Smooth muscle cell (in vitro differentiated cells): Measurements from ENCODE around the gene MRPS15. TPM values are rescaled to one million over a fixed set of nuclear protein-coding genes. Genes with fewer than 3 reads are reported as not detected.

Experiments
- DNase-seq: peaks from one replicate; lab custom pipeline; 2025; ENCODE audit not compliant: unreplicated experiment; lab: John Stamatoyannopoulos, UW
- H2AFZ ChIP-seq: fragments of 200-600 bp; sonication (generic); 2 replicates; pipeline ENCODE4 v1.6.0; 2016; ENCODE audit warnings: antibody characterized with exemption, low read depth, mild to moderate bottlenecking
- H3F3A ChIP-seq: fragments of 200-600 bp; sonication (generic); 2 replicates; pipeline ENCODE4 v1.6.0; 2017; ENCODE audit warnings: antibody characterized with exemption, low read depth
- H3K27ac ChIP-seq: fragments of 200-600 bp; sonication (generic); 2 replicates; pipeline ENCODE4 v1.5.1; 2016; ENCODE audit warnings: low read depth, mild to moderate bottlenecking
- H3K27me3 ChIP-seq: fragments of 200-600 bp; sonication (generic); 2 replicates; pipeline ENCODE4 v1.6.1; 2016; ENCODE audit warnings: low read depth, mild to moderate bottlenecking
- H3K36me3 ChIP-seq: fragments of 200-600 bp; sonication (generic); 2 replicates; pipeline ENCODE4 v1.5.1; 2016; ENCODE audit warnings: low read depth
- H3K4me1 ChIP-seq: fragments of 200-600 bp; sonication (generic); 2 replicates; pipeline ENCODE4 v1.5.1; 2016; ENCODE audit warnings: low read depth
- H3K4me2 ChIP-seq: fragments of 200-600 bp; sonication (generic); 2 replicates; pipeline ENCODE4 v1.6.0; 2016; ENCODE audit warnings: mild to moderate bottlenecking
- H3K4me3 ChIP-seq: fragments of 200-600 bp; sonication (generic); 2 replicates; pipeline ENCODE4 v1.5.1; 2016; ENCODE audit warnings: mild to moderate bottlenecking
- H3K79me2 ChIP-seq: fragments of 200-600 bp; sonication (generic); 2 replicates; pipeline ENCODE4 v1.6.0; 2016; ENCODE audit warnings: low read depth, mild to moderate bottlenecking
- H3K9ac ChIP-seq: fragments of 200-600 bp; sonication (generic); 2 replicates; pipeline ENCODE4 v1.6.0; 2016; ENCODE audit warnings: low read depth
- H3K9me3 ChIP-seq: fragments of 200-600 bp; sonication (generic); replicated peaks from 2 replicates; pipeline ENCODE4 v1.5.1; 2016; ENCODE audit warnings: low read depth
- H4K20me1 ChIP-seq: fragments of 200-600 bp; sonication (generic); 2 replicates; pipeline ENCODE4 v1.6.0; 2016; ENCODE audit warnings: low read depth
- WGBS: methylation state at CpG from one replicate; pipeline ENCODE4 v1.1.7; 2016; ENCODE audit warnings: low lambda C conversion rate; 5-methylcytosine and 5-hydroxymethylcytosine counted together
- polyA plus RNA-seq: library from polyadenylated mRNA; unstranded; fragments of >200 nt; fragmentation: Nextera tagmentation; extraction: Ambion mirVana; gene quantifications from 2 replicates; pipeline ENCODE4 v1.2.1, GENCODE V29; 2016
- total RNA-seq: library from RNA; depleted of rRNA; stranded (reverse); fragments of >200 nt; gene quantifications from 2 replicates; pipeline ENCODE4 v1.2.3, GENCODE V29; 2014
- TF ChIP-seq, protein P1 (sequence below): fragments of 200-600 bp; sonication (generic); IDR thresholded peaks from 2 replicates; pipeline ENCODE4 v1.5.1; 2017; ENCODE audit warnings: borderline replicate concordance, mild to moderate bottlenecking, antibody characterized with exemption; ENCODE audit not compliant: insufficient read depth, poor library complexity, severe bottlenecking

MRPS15 gene
- total and polyA plus RNA-seq, 2 experiments from 2014 or later: 78.3 to 141 TPM

DNA sequence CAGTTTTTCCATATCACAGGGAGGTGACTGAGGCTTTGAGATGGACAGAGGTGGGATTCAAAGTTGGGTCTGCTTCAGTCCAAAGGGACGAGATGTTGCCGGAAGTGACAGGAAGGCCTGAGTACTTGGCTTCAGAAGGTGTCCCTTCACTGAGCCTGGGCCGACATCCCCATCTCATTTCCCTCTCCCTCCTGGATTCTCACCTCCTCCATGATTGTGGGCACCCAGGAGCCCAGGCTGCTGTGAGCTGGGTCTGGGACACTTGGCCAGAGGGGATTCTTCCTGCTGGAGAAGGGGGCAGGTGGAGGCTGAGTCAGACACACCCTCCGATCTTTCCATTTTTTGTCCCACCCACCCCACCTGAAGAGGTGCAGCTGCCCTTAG, 2.8 kb upstream of the MRPS15 start:
- no peaks in the 10 kb centered on the region for H3K36me3 ChIP-seq
- WGBS: 97% methylated on average over 4 of the region's 4 CpGs

GRCh38 chr1:36466370-36467026, 2.3 kb upstream of the MRPS15 start:
- peaks cover 14% of the 10 kb centered on the region for H3K79me2 ChIP-seq
- TF ChIP-seq, protein P1, sequence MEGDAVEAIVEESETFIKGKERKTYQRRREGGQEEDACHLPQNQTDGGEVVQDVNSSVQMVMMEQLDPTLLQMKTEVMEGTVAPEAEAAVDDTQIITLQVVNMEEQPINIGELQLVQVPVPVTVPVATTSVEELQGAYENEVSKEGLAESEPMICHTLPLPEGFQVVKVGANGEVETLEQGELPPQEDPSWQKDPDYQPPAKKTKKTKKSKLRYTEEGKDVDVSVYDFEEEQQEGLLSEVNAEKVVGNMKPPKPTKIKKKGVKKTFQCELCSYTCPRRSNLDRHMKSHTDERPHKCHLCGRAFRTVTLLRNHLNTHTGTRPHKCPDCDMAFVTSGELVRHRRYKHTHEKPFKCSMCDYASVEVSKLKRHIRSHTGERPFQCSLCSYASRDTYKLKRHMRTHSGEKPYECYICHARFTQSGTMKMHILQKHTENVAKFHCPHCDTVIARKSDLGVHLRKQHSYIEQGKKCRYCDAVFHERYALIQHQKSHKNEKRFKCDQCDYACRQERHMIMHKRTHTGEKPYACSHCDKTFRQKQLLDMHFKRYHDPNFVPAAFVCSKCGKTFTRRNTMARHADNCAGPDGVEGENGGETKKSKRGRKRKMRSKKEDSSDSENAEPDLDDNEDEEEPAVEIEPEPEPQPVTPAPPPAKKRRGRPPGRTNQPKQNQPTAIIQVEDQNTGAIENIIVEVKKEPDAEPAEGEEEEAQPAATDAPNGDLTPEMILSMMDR: no peak
- peaks cover 4% of the 10 kb centered on the region for H3F3A ChIP-seq
- no peaks in the 10 kb centered on the region for H3K27me3 ChIP-seq
- no peak overlapping the region for H3K4me3 ChIP-seq
- no peaks in the 10 kb centered on the region for H3K36me3 ChIP-seq
- WGBS: 92% methylated on average over 12 of the region's 12 CpGs
- H3K4me1 ChIP-seq: peaks cover 14% of the 10 kb centered on the region
- no peak overlapping the region for H2AFZ ChIP-seq
- H3K9ac ChIP-seq: no peak overlapping the region
- H3K4me2 ChIP-seq: no peak overlapping the region
- no peak overlapping the region for H3K27ac ChIP-seq
- H4K20me1 ChIP-seq: no peaks in the 10 kb centered on the region
- H3K9me3 ChIP-seq: no peaks in the 10 kb centered on the region
- DNase-seq: no peak

More for the DNA sequence above, 2.8 kb upstream of the MRPS15 start:
- Histone ChIP-seq H3K4me1 (peaks cover 14% of the 10 kb centered on the region), H3K4me2 (no peak overlapping the region), H3K9ac (no peak overlapping the region), H3K27ac (no peak overlapping the region), H4K20me1 (no peaks in the 10 kb centered on the region), H3F3A (peaks cover 4% of the 10 kb centered on the region), H3K9me3 (no peaks in the 10 kb centered on the region), H2AFZ (no peak overlapping the region), H3K4me3 (no peak overlapping the region), H3K27me3 (no peaks in the 10 kb centered on the region), H3K79me2 (peaks cover 14% of the 10 kb centered on the region)
- no peak for DNase-seq
- TF ChIP-seq, protein P1: no peak

DNA sequence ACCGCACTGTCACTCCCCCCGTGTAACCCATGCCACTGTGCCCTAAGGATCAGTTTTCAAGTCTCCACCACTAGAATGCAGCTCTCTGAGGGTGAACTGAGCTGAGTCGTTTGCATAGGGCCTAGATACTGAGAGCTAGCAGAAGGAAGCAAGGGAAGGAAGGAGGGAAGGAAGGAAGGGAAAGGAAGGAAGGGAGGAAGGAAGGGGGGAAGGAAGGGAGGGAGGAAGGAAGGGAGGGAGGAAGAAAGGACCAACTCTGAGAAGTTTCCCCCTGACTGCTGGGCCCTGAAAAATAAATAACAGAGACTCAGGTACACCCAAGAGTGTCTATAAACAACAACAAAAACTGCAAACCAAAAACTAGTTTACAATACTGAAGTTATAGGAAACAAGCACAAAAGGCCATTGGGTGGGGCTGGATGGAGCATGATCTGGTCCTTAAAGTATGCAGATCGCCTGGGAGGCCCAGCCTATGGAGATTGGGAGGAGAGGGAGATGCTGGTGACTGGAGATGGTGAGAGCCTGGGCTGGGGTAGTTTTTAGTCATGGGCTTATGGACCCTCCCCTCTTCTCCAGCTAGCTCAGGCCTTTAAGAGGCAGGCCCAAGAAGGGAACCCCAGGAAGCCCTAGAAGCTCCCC, 1.7 kb upstream of the MRPS15 start:
- no peaks in the 10 kb centered on the region for H4K20me1 ChIP-seq
- no peaks in the 10 kb centered on the region for H3K27me3 ChIP-seq
- peaks cover 4% of the 10 kb centered on the region for H3F3A ChIP-seq
- no peaks in the 10 kb centered on the region for H3K9me3 ChIP-seq
- 39% methylated on average over 4 of the region's 4 CpGs for WGBS
- H3K4me1 ChIP-seq: peaks cover 14% of the 10 kb centered on the region
- peaks cover 14% of the 10 kb centered on the region for H3K79me2 ChIP-seq
- no peak overlapping the region for H3K4me3 ChIP-seq
- H3K9ac ChIP-seq: no peak overlapping the region
- peak overlapping the region; percentile 97 for H3K27ac ChIP-seq
- peaks cover 3% of the 10 kb centered on the region for H3K36me3 ChIP-seq
- TF ChIP-seq, protein P1: no peak
- no peak overlapping the region for H3K4me2 ChIP-seq
- DNase-seq: no peak
- H2AFZ ChIP-seq: no peak overlapping the region
